Superior temporal gyrus (tissue), 1 donor: ENCODE results near the gene SLC6A12.
"Not testable (repeated sequence)": the region's sequence is repeated elsewhere in the genome, so short reads cannot be mapped to it uniquely, and the experiment has no call there.

Source experiments
- DNase-seq: peaks from one replicate; pipeline ENCODE4 v3.0.0-alpha.2; 2016; ENCODE audit errors: extremely low spot score

The SLC6A12 gene

GRCh38 chr12:214003-214741 is at the start of gene SLC6A12:
Gene SLC6A12, minus strand, starts transcription at chr12:214157. Its CDS starts 4,171 bp downstream, at chr12:209986.
- DNase-seq: no peak

DNA sequence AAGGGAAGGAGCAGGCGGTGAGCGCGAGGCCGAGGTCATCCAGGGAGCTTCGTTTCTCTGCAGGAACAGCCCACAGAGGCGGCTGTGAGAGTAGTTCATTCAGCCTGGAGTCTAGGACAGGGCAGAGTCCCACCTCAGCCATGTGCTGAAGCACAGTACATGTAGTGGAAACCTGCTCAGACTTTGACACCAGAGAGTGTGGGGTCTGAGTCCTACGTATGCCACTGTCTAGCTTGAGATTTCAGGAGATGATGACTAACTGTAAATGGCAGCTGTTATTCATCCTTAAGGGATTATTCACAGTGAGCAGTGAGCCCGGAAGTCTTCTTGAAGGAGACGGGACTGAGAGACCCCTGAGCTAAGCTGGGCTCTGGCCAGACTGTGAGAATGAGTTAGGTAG is 49.6 kb upstream of the SLC6A12 start:
- DNase-seq: no peak

DNA sequence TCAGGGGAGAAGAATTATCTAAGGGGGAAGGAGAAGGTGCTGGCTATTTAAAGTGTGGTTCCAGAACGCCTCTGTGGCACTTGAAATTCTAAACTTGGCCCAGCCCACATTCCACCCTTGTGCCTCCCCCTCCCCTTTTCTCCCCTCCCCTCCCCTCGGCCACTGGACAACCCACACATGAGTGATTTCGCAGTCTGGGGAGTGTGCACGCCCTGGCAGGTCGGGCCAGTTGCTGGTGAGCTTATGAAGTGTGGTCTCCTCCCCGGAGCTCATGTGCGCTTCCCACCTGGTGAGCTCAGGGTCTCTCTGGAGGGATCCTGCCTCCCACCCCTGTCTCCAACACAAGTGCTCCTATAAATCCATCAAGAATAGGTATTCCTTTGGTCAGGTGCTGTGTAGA is 48.9 kb upstream of the SLC6A12 start, which contains the start of gene SLC6A13:
TSS of gene SLC6A13 (minus strand) at position 20 of the 400 bp plus-strand sequence. CDS start 2,784 bp downstream, outside the sequence.
- DNase-seq: no peak

GRCh38 chr12:262113-262512 is 48.2 kb upstream of the SLC6A12 start:
- DNase-seq: no peak

DNA sequence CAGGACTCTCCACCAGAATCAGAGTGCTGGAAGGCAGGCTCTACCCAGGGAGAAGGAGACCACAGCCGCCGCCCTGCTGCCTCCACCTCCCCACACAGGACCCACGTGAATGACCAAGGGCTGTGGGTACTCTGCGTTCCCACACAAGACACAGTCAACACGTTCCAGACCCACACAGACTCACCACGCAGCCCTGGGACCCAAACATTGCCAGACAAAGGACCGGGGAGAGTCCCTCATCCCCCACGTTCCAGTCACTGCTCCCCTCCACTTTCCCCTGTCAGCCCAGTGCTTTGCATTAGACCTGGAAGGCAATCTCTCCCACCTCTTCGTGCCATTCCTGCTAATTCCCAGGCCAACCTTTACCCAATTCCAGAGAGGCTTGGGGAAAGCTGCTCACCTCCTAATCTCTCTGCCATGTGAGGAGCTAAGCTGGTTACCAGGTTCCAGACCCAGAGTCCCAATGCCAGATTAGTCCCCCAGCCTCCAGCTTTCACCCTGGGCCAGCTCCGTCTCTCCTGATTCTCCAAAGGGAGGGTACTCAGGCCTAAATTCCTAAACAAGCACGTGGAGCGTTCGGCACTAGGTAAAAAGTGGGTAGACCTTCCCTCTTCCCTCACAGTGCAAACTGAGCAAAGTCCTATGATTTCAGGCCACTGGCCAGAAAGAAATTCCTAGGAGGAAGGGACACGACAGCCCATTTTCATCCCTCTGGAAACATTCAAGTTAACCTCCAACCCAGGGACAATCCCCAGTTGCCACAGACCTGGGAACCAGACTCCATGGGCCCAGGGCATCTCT is 43.8 kb upstream of the SLC6A12 start:
- DNase-seq: no peak

GRCh38 chr12:256958-257357 is 43.0 kb upstream of the SLC6A12 start:
- DNase-seq: no peak

- DNase-seq: no peak
Observed at GRCh38 chr12:256225-256624, 42.3 kb upstream of the SLC6A12 start.

GRCh38 chr12:254912-255311 is 41.0 kb upstream of the SLC6A12 start:
- no peak for DNase-seq

DNA sequence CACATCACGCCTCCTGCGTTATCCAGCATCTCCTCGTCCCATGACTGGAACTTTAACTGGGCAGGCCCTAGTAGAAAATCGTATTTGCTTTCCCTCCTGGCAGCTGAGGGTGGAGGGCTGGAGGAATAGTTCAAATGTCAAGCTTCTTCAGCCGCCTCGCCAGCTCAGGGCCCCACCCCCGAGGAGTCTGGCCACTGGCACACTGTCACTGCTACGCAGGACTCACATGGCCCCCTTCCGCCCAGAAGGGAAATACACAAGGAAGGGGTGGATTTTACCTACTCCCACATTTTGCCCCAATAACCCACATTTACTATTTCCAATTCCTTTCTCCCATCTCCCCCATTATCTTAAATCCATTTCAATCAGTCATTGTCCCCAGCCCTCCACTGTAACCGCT is 40.1 kb upstream of the SLC6A12 start:
- no peak for DNase-seq

DNA sequence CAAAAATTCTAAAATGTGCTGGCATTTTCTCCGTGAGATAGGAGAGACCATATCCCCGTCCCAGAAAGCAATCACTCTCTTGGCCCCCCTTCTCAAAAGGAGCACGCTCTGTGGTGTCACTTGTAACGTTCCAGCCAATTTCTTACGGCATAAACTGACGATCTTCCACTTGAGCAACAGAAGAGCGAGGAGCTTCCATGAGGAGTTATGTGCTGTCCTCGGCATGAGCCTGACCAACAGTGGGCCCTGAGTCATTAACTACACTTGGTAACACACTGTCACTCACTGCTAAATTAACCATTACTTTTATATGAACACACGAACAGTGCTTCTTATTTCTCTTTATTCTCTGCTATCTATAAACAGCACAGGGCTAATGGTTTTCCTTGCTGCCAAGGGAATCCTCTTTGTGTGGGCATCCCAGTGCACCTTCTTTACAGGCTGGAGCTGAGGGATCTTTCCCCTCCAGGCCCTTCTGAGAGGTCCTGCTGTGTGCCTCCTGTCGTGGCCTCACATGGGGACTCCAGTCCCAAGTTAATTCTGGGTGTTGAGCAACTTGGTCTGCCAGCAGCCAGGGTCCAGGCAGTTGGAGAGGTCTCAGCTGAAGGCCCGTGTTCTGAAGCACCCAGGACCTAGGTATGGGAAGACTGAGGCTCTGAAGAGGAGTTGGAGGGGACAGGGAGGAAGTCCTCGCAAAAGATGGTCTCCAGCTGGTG is 39.3 kb upstream of the SLC6A12 start:
- DNase-seq: no peak

- DNase-seq: no peak
Observed at GRCh38 chr12:252636-253035, 38.7 kb upstream of the SLC6A12 start.

- DNase-seq: no peak
Observed at GRCh38 chr12:247271-247670, 33.3 kb upstream of the SLC6A12 start.

GRCh38 chr12:243381-243780 is 29.4 kb upstream of the SLC6A12 start:
- no peak for DNase-seq

DNA sequence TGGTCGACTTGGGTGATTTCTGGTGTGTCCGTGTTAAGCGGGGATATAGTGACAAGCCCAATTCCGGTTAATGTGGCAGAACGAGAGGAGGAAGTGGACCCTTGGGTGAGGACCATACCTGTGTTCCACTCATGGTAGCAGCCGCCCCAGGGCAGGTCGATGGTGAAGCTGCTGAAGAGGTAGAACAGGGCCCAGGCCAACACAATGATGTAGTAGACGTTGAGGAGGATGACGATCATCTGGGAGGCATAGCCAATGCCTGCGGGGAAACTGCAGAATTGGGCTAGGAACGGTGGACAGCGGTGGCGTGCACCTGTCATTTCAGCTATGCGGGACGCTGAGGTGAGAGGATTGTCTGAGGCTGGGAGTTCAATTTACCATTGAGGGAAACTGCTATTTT is 28.5 kb upstream of the SLC6A12 start:
- DNase-seq: no peak

DNA sequence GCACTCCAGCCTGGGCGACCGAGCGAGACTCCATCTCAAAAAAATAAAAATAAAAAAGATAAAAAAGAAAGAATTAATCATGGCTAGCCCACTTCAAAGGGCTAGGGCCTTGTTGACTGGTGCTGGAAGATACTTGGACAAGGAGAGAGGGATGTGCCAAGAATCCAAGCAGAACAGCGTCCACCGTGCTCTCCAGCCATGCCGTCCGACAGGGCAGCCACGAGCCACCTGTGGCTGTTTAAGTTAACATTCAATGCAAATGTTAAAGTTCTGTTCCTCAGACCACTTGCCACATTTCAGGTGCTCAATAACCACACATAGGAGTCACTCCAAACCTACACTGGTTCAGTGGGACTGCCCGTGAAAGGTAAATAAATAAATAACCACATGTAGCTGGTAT is 27.3 kb upstream of the SLC6A12 start:
- no peak for DNase-seq

DNA sequence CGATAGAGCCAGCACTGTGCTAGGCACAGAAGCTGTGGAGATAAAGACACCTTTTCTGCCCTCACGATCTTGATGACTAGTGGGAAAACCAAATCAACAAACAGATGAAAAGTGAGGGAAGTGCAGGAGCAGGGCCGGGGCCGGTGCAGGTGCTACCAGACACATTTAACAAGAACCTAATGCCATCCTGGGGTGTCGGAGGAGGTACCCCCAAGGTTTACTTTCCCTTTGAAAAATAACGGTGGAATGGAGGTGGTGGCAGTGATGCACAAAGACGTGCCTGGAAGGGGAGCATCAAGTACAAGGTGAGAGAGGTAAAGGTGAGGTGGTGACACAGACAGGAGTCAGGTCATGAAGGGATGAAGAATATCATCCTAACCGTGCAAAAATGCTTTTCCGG is 26.6 kb upstream of the SLC6A12 start:
- no peak for DNase-seq

- DNase-seq: no peak
Observed at GRCh38 chr12:238736-239398, 24.9 kb upstream of the SLC6A12 start.

GRCh38 chr12:238116-238515 is 24.2 kb upstream of the SLC6A12 start:
- DNase-seq: no peak

DNA sequence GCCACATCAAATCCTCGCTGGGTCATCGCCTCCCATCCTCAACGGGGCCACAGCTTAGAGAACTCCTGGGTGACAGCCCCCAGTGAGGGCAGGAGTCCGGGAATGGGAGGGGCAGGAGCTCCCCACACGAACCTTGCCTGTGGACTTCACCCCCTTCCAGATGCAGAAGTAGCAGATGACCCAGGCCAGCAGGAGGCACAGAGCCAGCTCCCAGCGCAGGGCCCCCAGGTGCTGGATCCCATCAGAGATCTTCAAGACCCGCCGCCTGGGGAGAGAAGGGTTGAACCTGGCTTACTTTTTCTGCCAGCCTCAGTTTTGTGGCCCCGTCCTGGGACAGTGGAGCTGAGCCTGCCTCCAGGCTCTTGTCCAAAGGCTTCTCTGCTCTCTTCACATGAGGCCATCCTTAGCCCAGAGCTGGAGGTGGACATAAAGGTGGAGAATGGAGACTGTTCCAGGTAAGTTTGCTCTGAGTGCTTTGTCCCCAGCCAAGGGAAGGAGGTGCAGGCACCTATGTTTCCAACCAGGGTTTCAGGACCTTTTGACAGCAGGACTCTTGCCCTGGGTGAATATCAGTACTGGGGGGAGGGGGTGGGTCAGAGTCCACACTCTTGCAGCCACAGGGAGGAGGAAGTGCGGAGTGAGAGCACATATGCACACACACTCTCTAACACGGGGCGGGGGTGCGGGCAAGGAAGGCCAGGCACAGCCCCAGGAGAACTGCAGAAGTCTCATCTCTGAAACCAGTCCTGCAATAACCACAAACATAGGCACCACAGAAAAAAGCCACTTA is 23.3 kb upstream of the SLC6A12 start:
- no peak for DNase-seq

DNA sequence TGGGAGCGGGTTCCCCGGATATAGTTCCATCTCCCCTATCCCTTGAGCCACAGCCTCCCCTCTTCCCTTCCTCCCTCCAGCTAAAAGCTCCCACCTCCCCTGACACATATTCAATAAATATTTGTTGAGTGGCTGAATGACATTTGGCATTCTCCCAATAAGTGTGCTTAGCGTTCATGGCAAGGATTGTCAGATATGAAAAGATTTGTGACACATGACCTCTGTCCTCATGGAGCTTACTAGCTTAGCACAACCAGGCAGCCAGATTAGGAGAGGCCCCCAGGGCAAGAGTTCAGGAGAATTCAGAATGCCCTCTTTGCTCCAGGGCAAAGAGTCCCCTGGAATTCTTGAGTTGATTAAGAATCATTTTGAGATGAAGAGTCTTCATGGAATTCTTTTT is 22.5 kb upstream of the SLC6A12 start:
- no peak for DNase-seq

- DNase-seq: not testable (repeated sequence)
Observed at GRCh38 chr12:235967-236366, 22.0 kb upstream of the SLC6A12 start.
